Activated naive CD8-positive, alpha-beta T cell treated with anti-CD3 and anti-CD28 coated beads, Interleukin-2, amount 50 U/mL, for 16 hours (primary cell): ENCODE data around the gene ASPSCR1.

Source experiments
- DNase-seq: peaks from one replicate; pipeline ENCODE4 v3.0.0-alpha.2; 2020; ENCODE audit warnings: low read depth, low spot score

Gene ASPSCR1

DNA sequence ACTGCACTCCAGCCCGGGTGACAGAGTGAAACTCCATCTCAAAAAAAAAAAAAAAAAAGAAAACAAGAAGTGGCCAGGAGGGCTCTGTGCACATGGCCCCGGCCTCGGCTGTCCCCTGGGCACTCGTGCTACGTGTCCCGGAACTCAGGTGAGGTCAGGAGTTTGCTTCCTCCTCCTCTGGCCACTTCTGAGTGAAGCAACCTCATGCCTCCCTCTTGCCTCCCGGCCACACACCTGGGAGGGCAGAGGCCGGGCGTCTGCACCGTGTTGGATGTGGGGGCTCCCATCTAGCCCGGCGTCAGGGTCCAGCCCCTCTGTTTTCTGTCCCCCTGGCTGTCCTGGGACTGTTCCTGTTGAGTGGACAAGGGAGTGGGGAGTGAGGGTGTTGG, 22.2 kb downstream of the ASPSCR1 start:
- no peak for DNase-seq

DNA sequence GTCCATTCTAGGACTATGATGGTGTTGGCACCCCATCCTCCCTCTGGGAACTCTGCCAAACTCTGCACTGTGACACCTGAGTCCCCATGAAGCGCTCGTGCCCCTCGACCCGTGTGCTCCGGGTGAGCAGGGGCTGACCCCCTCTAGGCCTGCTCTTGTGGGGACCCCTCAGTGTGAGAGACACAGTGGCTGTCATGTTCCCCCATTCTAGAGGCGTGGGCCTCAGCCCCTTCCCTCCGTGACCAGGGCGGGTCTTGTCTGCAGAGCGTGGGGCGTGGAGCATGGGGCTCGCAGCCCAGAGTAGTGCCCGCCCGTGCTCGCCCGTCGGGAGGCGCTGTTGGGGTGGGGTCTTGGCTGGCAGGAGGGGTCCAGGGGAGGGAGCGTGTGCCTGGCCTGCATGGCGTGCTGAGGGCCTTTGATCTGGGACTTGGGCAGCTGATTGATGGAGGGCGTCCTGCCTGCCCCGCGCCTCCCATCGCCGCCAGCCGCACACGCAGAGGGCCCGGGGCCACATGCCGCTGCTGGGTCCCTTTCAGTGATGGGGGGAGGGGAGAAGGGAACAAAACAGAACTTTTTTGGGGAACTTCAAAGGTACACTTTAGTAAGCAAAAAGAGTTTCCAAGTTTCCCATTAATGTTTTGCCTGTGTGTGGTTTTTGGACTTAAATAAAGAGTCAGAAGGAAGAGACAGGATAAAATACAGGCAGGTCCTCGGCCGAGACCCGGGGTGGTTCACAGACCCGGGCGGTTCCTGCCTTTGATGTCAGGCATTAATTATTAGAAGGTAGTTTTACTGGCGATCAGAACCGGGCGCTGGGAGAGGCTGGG, 22.8 kb downstream of the ASPSCR1 start:
- no peak for DNase-seq

DNA sequence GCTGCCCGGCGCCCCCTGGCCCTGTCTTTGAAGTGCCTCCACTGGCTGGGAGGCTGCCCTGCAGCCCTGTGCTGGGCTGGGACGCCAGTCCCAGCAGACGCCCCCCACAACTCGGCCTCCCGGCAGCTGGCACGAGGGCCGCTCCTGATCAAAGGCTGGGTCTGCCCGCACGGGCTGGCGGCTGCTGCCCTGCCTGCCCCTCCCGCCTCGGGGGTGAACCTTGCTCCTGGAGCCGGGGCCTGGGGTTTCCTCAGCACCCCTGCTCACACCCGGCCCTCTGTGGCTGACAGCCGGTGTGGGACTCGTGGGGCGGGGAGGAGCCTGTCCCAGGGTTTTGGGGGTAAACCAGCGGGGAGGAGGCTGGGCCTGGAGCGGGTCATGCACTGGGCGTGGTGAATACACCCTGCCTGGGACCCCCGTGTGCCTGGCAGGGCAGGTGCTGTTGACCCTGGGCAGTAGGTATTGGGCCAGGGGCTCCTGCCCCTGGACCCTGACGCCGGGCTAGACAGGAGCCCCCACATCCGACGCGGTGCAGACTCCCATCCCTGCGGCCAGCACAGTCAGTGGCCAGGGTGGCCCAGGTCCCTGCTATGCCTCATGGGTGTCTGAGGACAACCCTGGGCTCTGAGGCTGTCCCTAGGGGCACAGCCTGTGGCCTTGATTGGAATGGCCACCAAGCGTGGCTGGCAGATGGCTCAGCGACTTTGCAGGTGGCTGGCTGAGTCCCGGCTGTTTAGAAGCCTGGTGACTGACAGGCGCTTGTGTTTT, 23.6 kb downstream of the ASPSCR1 start:
- DNase-seq = no peak

- DNase-seq = no peak
Measured at GRCh38 chr17:82001571-82002056, 24.2 kb downstream of the ASPSCR1 start.

- DNase-seq = no peak
Measured at GRCh38 chr17:82003411-82004381, 26.3 kb downstream of the ASPSCR1 start.

- DNase-seq = no peak
Measured at GRCh38 chr17:82004517-82005455, 27.4 kb downstream of the ASPSCR1 start.

GRCh38 chr17:82005701-82006348, 28.4 kb downstream of the ASPSCR1 start:
- no peak for DNase-seq

DNA sequence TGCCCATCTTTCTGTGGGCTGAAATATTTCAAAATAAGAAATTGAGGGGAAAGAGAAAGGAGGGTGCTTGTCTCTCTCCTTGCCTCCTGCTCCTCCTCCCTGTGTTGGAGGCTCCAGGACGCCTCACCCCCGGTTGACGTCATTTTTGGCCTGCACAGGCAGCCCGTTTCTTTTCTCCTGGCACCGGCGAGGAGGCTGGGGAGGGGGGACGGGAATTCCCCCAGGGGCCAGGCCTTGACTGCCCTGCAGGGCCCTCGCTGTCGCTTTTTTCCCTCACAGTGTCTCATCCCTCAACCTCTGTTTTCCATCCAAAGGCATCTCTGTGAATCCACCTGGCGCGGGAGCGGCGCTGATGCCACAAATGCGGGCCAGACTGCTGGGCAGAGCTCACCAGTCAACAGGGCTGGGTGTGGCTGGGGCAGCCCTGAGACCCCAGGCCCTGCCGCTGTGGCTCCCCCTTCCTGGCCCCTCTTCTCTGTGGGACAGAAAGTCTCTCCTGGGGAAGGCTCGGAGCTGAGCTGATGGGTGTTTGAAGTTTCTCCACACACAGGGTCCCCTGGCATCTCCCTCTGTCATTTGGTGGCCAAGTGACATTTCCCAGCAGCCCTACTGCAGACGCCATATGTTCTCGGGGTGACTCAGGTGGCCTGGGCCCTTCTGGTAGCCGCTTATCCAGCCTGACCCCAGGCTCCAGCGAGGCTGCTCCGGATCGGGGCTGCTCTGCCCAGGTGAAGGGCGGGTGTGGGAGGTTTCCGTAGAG, 29.2 kb downstream of the ASPSCR1 start:
- no peak for DNase-seq

DNA sequence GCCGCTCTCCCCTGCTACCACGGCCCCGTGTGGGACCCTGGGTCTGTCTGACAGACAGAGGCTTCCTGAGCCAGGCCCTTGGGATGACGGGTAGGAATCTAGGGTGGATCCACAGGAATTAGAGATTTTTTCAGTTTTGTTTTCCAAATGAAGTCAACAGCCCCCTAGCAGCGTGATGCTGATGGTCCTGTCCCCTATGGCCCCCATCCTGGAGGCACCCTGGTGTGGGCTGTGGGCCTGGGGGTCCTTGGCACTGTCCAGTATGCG, 29.7 kb downstream of the ASPSCR1 start:
- DNase-seq = no peak

DNA sequence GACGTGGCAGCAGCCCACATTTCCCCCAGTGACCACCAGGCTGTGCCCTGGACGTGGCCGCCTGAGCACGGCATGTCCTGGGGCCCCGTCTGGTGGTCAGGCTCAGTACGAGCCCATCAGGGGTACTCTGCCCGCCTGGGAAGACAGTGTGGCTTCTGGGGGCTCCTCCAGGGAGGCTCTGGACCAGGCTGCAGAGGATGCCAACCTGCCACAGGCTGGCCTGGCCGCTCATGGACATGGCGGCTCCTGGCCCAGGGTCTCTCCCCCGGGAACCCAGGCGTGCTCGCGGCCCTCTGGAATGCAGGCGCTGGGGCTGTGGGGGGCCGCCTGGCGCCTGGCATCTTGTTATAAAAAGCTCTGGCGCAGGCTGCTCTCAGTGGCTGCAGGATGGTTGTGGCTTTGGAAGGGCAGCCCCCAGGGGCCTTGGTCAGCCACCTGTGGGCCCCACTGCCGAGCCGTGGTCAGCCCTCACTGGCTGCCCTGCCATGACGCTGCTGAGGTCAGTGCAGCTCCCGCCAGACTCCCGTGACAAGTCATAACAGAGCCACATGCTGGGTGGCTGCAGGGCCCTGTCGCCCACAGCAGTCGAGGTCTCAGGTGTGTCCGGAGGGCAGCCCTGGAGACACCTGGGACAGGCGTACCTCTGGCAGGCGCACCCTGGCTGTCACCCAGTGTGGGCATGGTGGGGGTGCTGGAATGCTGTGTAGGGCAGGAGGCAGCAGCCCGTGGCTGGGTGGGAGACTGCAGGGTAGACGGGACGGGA, 30.2 kb downstream of the ASPSCR1 start:
- no peak for DNase-seq

DNA sequence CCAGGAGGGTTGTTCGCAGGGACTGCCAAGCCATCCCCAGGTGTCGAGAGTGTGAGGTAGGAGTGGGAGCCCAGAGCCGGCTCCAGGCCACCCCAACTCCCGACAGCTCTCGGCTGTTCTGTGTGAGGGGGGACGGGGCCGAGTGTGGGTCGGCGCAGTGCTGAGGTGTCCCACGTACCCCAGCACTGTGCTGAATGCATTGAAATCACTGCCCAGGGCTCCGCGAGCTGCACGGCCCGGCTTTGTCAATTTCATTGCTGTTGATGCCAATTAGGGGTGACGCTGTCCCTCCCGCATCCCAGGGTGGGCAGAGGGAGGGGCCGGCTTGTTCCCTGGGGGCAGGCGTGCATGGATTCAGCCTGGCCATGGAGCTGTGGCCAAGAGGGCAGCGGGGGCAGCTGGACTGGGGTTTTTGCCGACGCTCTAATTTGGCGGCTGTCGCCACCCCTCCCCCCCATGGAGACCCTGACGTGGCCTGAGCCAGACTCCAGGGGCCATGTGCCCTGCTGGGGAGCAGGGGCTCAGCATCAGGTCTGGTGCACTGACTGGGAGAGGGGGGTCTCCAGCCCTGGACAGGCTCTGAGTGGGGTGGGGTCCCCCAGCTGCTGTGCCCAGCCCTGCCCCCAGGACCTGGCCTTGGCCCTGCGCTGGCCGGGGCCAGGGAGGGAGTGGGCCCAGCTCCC, 31.0 kb downstream of the ASPSCR1 start:
- no peak for DNase-seq

GRCh38 chr17:82008941-82009405, 31.5 kb downstream of the ASPSCR1 start:
- DNase-seq = no peak

DNA sequence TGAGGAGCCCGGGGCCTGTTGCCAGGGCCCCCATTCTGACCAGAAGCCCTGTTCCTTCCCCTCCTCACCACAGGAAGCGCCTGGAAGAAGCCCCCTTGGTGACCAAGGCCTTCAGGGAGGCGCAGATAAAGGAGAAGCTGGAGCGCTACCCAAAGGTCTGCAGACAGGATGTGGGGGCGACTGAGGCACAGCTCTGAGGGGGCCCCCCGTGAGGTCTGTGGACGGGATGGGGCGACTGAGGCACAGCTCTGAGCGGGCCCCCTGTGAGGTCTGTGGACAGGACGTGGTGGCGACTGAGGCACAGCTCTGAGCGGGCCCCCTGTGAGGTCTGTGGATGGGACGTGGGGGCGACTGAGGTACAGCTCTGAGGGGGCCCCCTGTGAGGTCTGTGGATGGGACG, 32.0 kb downstream of the ASPSCR1 start:
- no peak for DNase-seq

DNA sequence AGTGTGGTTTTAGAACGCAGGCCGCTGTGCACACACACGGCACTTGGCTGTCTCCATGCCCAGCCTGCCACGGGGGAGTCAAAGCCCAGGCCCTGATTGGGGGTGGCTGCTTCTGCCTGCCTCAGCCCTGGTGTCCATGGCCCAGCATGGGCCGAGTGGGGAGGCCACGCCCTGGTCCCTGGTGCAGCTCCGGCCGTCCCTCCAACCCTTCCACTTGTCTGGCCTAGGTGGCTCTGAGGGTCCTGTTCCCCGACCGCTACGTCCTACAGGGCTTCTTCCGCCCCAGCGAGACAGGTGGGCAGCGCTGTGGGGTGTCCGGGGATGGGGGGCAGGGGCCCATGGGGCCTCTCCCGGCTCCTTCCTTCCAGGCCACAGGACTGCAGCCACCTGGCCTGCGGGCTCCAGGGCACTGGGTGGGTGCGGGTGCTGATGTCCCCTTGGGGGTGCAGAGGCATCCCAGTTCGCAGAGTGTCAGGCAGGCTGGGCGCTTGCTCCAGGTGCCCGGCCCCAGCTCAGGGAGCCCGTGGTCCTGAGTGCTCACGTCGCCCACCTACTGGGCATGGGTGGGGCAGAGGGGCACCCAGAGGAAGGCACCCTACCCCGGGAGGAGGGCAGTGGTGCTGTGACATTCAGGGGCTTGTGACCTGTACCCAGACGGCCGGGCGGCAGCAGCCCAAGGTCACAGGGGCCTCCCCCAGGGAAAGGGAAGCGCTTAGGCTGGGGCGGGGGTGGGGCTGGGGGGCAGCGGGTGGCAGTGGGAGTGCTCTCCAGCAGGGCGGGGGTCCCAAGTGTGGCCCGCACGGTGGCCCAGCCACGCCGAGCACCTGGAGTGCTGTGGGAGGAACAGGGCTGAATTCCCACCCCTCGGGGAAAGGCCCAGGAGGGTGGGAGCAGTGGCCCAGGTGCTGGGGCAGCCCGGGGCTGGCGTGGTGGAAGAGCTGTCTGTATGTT, 33.4 kb downstream of the ASPSCR1 start:
- no peak for DNase-seq

- no peak for DNase-seq
Measured at GRCh38 chr17:82011617-82012187, 34.3 kb downstream of the ASPSCR1 start.

DNA sequence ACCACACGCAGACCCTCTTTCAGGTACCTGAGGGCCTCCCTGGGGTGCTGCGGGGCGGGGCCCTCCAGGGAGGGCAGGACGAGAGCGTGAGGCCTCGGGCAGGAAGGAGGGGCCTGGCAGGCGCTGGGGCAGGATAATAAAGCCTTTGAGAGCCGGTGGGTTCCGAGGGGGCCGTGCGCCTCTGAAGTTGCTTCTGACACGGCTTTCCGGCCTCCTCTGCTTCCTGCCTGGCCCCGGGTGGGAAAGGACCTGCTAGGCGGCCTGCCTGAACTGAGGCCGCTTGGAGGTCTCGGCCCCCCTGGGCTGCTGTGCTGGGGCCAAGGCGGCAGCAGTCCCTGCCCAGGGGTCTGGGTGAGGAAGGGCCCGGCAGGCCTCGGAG, 34.8 kb downstream of the ASPSCR1 start:
- no peak for DNase-seq
